HepG2 (cell line): ENCODE data around the gene CCDC192. TPM values are rescaled to one million over a fixed set of nuclear protein-coding genes. Genes with fewer than 3 reads are reported as not detected.

Experiments
- ATAC-seq: fragments of 200-7000 bp; cut with Tn5 transposase; 3 replicates; pipeline ENCODE4 v1.9.1; 2020; ENCODE audit warnings: mild to moderate bottlenecking, moderate library complexity
- BruUV-seq: library from RNA; stranded (reverse); fragments of 400-500 nt; replicated peaks from 2 replicates; lab custom pipeline; 2021; lab: Mats Ljungman, UMichigan
- CTCF ChIA-PET: fragments of 300-600 bp; formaldehyde crosslinking; extraction: SDS; loops from one replicate; lab custom pipeline; 2021; ENCODE audit warnings: low total read pairs, inconsistent platforms, low intra/inter-chr PET ratio; lab: Yijun Ruan, JAX
- POLR2A ChIA-PET: fragments of 350-600 bp; sonication (Branson Sonifier 250); formaldehyde crosslinking; loops from one replicate; lab custom pipeline; 2020; ENCODE audit warnings: antibody characterized with exemption, inconsistent platforms; lab: Yijun Ruan, JAX
- DNase-seq: peaks from one replicate; pipeline ENCODE4 v3.0.0-alpha.2; 2015; ENCODE audit warnings: low spot score
- FAIRE-seq: peaks from 3 replicates; lab custom pipeline; 2011; peaks lifted over from hg19 to GRCh38; lab: Jason Lieb, UNC
- H2AFZ ChIP-seq: one replicate; pipeline ENCODE4 v1.6.1; 2011; ENCODE audit warnings: low read length, inconsistent platforms
- H3K27ac ChIP-seq: fragments of 300-600 bp; 3 replicates; pipeline ENCODE4 v1.8.0; 2011; ENCODE audit warnings: mixed run types, mild to moderate bottlenecking, mixed read lengths, low read length, inconsistent platforms; ENCODE audit not compliant: insufficient read depth; ENCODE audit errors: extremely low read length
- H3K27me3 ChIP-seq, 2 experiments: fragments of 200-600 bp in 1 of 2; 2 replicates in 1 of 2; 3 replicates in 1 of 2; pipeline versions ENCODE4 v1.6.0 to v1.8.0; 2011; ENCODE audit warnings: low read length in 2 of 2, mild to moderate bottlenecking in 2 of 2, moderate library complexity in 2 of 2, inconsistent platforms in 1 of 2; ENCODE audit not compliant: insufficient read depth in 2 of 2, control insufficient read depth in 1 of 2
- H3K36me3 ChIP-seq, 2 experiments: fragments of 200-600 bp in 1 of 2; replicated peaks in 1 of 2; 2 replicates in 1 of 2; 3 replicates in 1 of 2; pipeline versions ENCODE4 v1.5.1 to v1.8.0; 2011; ENCODE audit warnings: low read length in 2 of 2, inconsistent platforms in 1 of 2; ENCODE audit not compliant: insufficient read depth in 2 of 2, control insufficient read depth in 1 of 2
- H3K4me1 ChIP-seq: 2 replicates; pipeline ENCODE4 v1.5.1; 2012; ENCODE audit warnings: low read length, inconsistent platforms; ENCODE audit not compliant: insufficient read depth
- H3K4me2 ChIP-seq: 2 replicates; pipeline ENCODE4 v1.6.0; 2011; ENCODE audit warnings: low read depth, low read length, inconsistent platforms
- H3K4me3 ChIP-seq, 3 experiments: fragments of 200-600 bp in 1 of 3; sonication (generic), shearing (Covaris generic) in 1 of 3; replicated peaks in 1 of 3; 2 replicates each; pipeline ENCODE4 v1.5.1; 2011 to 2016; ENCODE audit warnings: low read length in 3 of 3, inconsistent platforms in 2 of 3, low read depth in 2 of 3, mild to moderate bottlenecking in 2 of 3, control low read depth in 1 of 3, mixed read lengths in 1 of 3; ENCODE audit not compliant: insufficient read depth in 1 of 3
- H3K79me2 ChIP-seq: one replicate; pipeline ENCODE4 v1.6.1; 2011; ENCODE audit warnings: low read length, inconsistent platforms; ENCODE audit not compliant: insufficient read depth
- H3K9ac ChIP-seq: 2 replicates; pipeline ENCODE4 v1.6.0; 2011; ENCODE audit warnings: mild to moderate bottlenecking, low read depth, low read length, inconsistent platforms; ENCODE audit not compliant: insufficient read depth
- H3K9me3 ChIP-seq: 2 replicates; pipeline ENCODE4 v1.5.1; 2012; ENCODE audit warnings: mild to moderate bottlenecking, low read length
- H4K20me1 ChIP-seq: 2 replicates; pipeline ENCODE4 v1.6.0; 2011; ENCODE audit warnings: inconsistent platforms, mild to moderate bottlenecking, low read length, moderate library complexity; ENCODE audit not compliant: insufficient read depth
- CC2D1A ChIP-seq: sonication (generic); formaldehyde crosslinking; IDR thresholded peaks from 2 replicates; pipeline ENCODE4 v1.8.1; 2023; ENCODE audit warnings: mild to moderate bottlenecking, missing genetic modification reagents
- CENPBD1 ChIP-seq: sonication (generic); formaldehyde crosslinking; IDR thresholded peaks from 2 replicates; pipeline ENCODE4 v1.8.0; 2022; ENCODE audit warnings: missing genetic modification reagents, low read depth, mild to moderate bottlenecking, borderline replicate concordance
- GPN1 ChIP-seq: sonication (generic); formaldehyde crosslinking; IDR thresholded peaks from 2 replicates; pipeline ENCODE4 v1.5.1; 2020; ENCODE audit warnings: missing genetic modification reagents, borderline replicate concordance
- RARA ChIP-seq: IDR thresholded peaks from 2 replicates; pipeline ENCODE4 v1.6.1; 2016; ENCODE audit warnings: missing genetic modification reagents, missing compliant biosample characterization
- SOX13 ChIP-seq, 3 experiments: fragments of 450-650 bp in 1 of 3; sonication (generic) in 1 of 3; formaldehyde crosslinking in 1 of 3; IDR thresholded peaks in 2 of 3; conservative IDR thresholded peaks in 1 of 3; 2 replicates each; pipeline versions ENCODE4 v1.5.0 to v1.6.1; 2016 to 2020; ENCODE audit warnings: antibody characterized with exemption in 1 of 3, mild to moderate bottlenecking in 1 of 3, missing compliant biosample characterization in 1 of 3, missing genetic modification reagents in 1 of 3, moderate library complexity in 1 of 3
- TSC22D2 ChIP-seq: sonication (generic); formaldehyde crosslinking; IDR thresholded peaks from 2 replicates; pipeline ENCODE4 v1.5.1; 2020; ENCODE audit warnings: missing genetic modification reagents, mild to moderate bottlenecking, borderline replicate concordance
- ZNF501 ChIP-seq: sonication (generic); formaldehyde crosslinking; IDR thresholded peaks from 2 replicates; pipeline ENCODE4 v1.5.1; 2020; ENCODE audit warnings: mild to moderate bottlenecking, moderate library complexity, missing genetic modification reagents
- ZNF607 ChIP-seq: sonication (generic); formaldehyde crosslinking; IDR thresholded peaks from 2 replicates; pipeline ENCODE4 v1.5.1; 2020; ENCODE audit warnings: missing genetic modification reagents, mild to moderate bottlenecking, borderline replicate concordance
- WGBS: methylation state at CpG from one replicate; pipeline ENCODE4 v1.1.6; 2017; ENCODE audit warnings: low lambda C conversion rate; 5-methylcytosine and 5-hydroxymethylcytosine counted together
- in situ Hi-C: cut with HindIII; loops from 2 replicates; pipeline ENCODE4 v1.10.0; 2017; ENCODE audit warnings: low pct_unique_long_range_greater_than_20kb; ENCODE audit not compliant: extremely low pct_ligation_motif_present
- intact Hi-C: fragments of 100-400 bp; cut with micrococcal nuclease; formaldehyde crosslinking; loops from one replicate; pipeline ENCODE4 v1.10.0; 2022; ENCODE audit not compliant: unreplicated experiment
- polyA plus RNA-seq, 8 experiments: library from polyadenylated mRNA; depleted of rRNA in 3 of 8; stranded (reverse) in 7 of 8; unstranded in 1 of 8; fragments of >200 nt; fragmentation: Illumina TruSeq in 4 of 8; extraction: Trizol in 4 of 8; gene quantifications; 2 replicates each; pipeline versions ENCODE4 v1.2.1 to v1.2.3, GENCODE V29; 2011 to 2016; ENCODE audit warnings: low read depth in 4 of 8, missing spikeins in 1 of 8, mixed read lengths in 1 of 8; ENCODE audit not compliant: insufficient read depth in 1 of 8
- total RNA-seq, 5 experiments: library from RNA; depleted of rRNA; stranded (reverse); fragments of >200 nt; fragmentation: Illumina TruSeq; extraction: Trizol; gene quantifications; 2 replicates each; pipeline ENCODE4 v1.2.3, GENCODE V29; 2016; ENCODE audit warnings: low read depth in 1 of 5
- TF ChIP-seq, protein P1 (sequence below): sonication (generic); formaldehyde crosslinking; IDR thresholded peaks from 2 replicates; pipeline ENCODE4 v1.8.0; 2022; ENCODE audit warnings: low read depth, missing genetic modification reagents

The CCDC192 gene
- total and polyA plus RNA-seq, 2 of the 13 experiments (the other 11 are each of a cell fraction or from before 2014, with no cell fraction given): not detected

DNA sequence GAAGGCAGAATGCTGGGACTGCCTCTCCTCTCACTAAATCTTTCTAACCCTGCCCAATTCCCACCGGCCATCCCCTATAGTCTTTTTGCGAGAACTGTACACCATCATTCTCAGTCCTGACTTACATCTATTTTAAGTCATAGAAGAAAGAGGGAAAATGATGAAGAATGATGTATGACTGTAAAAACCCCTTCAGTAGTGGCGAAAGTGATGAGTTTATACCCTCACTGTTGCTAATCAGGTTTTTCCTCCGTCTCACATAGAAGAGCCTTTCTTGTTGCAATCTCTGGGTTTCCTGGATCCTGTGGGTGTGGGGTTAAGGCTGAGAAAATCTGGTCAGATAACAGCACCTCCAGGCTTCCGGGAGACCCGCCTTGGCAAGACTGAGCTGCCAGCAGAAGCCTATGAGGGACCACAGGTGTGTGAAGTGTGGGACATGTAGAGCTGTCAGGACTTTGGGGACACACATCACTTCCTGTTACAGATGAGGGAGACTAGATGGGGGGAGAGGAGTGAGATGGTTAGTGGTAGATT, 233.3 kb downstream of the CCDC192 start (continued):
- no peak for TF ChIP-seq GPN1 (CRISPR knock-in tag)

DNA sequence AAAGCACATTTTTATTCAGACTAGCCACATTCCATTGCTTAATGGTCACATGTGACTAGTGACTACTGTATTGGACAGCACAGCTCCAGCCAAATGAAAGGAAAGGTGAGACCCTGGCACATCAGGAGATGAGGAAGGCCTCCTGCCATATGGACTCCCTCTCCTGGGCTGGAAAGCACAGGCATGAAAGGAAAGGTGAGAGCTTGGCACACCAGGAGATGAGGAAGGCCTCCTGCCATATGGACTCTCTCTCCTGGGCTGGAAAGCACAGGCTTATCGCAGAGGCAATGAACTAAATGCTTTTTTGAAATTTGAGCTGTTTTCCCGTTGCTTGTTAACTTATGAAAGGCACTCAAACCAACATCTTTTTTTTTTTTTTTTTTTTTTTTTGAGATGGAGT, 235.6 kb downstream of the CCDC192 start:
- BruUV-seq: no TSS peak
- intact Hi-C loops: no loop called here
- ATAC-seq: no peak
- Histone ChIP-seq H3K4me1 (peaks cover 37% of the 10 kb centered on the region), H3K9me3 (no peaks in the 10 kb centered on the region), H3K36me3 (no peaks in the 10 kb centered on the region), H4K20me1 (no peaks in the 10 kb centered on the region), H3K27me3 (no peaks in the 10 kb centered on the region), H3K9ac (no peak overlapping the region), H3K79me2 (no peaks in the 10 kb centered on the region), H3K4me3 (no peak overlapping the region), H3K27ac (no peak overlapping the region), H3K4me2 (no peak overlapping the region), H2AFZ (no peak overlapping the region)
- 43% methylated on average over 2 of the region's 2 CpGs for WGBS
- POLR2A ChIA-PET: no interaction called here
- no peak for FAIRE-seq
- DNase-seq: no peak
- in situ Hi-C loops: no loop called here
- TF ChIP-seq RARA (CRISPR knock-in tag): no peak
- TF ChIP-seq ZNF501: no peak
- TF ChIP-seq CENPBD1 (CRISPR knock-in tag): no peak
- TF ChIP-seq CC2D1A (CRISPR knock-in tag): no peak
- TF ChIP-seq, protein P1, sequence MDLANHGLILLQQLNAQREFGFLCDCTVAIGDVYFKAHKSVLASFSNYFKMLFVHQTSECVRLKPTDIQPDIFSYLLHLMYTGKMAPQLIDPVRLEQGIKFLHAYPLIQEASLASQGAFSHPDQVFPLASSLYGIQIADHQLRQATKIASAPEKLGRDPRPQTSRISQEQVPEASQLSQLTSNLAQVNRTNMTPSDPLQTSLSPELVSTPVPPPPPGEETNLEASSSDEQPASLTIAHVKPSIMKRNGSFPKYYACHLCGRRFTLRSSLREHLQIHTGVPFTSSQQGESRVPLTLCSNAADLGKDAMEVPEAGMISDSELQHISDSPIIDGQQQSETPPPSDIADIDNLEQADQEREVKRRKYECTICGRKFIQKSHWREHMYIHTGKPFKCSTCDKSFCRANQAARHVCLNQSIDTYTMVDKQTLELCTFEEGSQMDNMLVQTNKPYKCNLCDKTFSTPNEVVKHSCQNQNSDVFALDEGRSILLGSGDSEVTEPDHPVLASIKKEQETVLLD: no peak
- TF ChIP-seq ZNF607 (CRISPR knock-in tag): no peak
- no peak for TF ChIP-seq TSC22D2
- TF ChIP-seq SOX13 (IDR thresholded peaks at IDR 0.05): no peak
- TF ChIP-seq SOX13 (CRISPR knock-in tag; conservative IDR thresholded peaks at IDR 0.05 in 1 of 2, IDR thresholded peaks at IDR 0.05 in 1 of 2): no peak
- CTCF ChIA-PET: no interaction called here
